Suprapubic skin (tissue), 4 donors: ENCODE data around the gene TP53TG5.

ENCODE experiments used
- EP300 ChIP-seq: sonication (generic); formaldehyde crosslinking; IDR thresholded peaks from one replicate; pipeline ENCODE4 v1.6.1; 2017; ENCODE audit warnings: antibody characterized with exemption
- POLR2A ChIP-seq, 2 donors: fragments of 450-650 bp; IDR thresholded peaks; one replicate each; pipeline ENCODE4 v1.6.1; 2017; ENCODE audit warnings: antibody characterized with exemption in 2 of 2, mild to moderate bottlenecking in 2 of 2, moderate library complexity in 2 of 2
- POLR2AphosphoS5 ChIP-seq, 3 donors: sonication (generic); formaldehyde crosslinking; IDR thresholded peaks; one replicate each; pipeline ENCODE4 v1.6.1; 2017; ENCODE audit warnings: antibody characterized with exemption in 3 of 3
- TF ChIP-seq, protein P1 (sequence below), 2 donors: fragments of 200-600 bp in 1 of 2; fragments of 450-650 bp in 1 of 2; sonication (generic) in 1 of 2; IDR thresholded peaks; one replicate each; pipeline ENCODE4 v1.5.1; 2016 to 2019; ENCODE audit warnings: antibody characterized with exemption in 2 of 2, mild to moderate bottlenecking in 1 of 2, moderate library complexity in 1 of 2

GRCh38 chr20:45366631-45367030 is 11.5 kb downstream of the TP53TG5 start:
- no peak for TF ChIP-seq EP300
- TF ChIP-seq POLR2AphosphoS5 (IDR thresholded peaks at IDR 0.05) = no peak
- TF ChIP-seq, protein P1, sequence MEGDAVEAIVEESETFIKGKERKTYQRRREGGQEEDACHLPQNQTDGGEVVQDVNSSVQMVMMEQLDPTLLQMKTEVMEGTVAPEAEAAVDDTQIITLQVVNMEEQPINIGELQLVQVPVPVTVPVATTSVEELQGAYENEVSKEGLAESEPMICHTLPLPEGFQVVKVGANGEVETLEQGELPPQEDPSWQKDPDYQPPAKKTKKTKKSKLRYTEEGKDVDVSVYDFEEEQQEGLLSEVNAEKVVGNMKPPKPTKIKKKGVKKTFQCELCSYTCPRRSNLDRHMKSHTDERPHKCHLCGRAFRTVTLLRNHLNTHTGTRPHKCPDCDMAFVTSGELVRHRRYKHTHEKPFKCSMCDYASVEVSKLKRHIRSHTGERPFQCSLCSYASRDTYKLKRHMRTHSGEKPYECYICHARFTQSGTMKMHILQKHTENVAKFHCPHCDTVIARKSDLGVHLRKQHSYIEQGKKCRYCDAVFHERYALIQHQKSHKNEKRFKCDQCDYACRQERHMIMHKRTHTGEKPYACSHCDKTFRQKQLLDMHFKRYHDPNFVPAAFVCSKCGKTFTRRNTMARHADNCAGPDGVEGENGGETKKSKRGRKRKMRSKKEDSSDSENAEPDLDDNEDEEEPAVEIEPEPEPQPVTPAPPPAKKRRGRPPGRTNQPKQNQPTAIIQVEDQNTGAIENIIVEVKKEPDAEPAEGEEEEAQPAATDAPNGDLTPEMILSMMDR (IDR thresholded peaks at IDR 0.05) = no peak
- TF ChIP-seq POLR2A (IDR thresholded peaks at IDR 0.05) = no peak
